ENCODE data around the gene NTSR2.

- TF ChIP-seq POLR2AphosphoS5 (IDR thresholded peaks at IDR 0.05; ENCODE audit: insufficient read depth, low read depth, low read length), result no peak
- TF ChIP-seq, protein P1, sequence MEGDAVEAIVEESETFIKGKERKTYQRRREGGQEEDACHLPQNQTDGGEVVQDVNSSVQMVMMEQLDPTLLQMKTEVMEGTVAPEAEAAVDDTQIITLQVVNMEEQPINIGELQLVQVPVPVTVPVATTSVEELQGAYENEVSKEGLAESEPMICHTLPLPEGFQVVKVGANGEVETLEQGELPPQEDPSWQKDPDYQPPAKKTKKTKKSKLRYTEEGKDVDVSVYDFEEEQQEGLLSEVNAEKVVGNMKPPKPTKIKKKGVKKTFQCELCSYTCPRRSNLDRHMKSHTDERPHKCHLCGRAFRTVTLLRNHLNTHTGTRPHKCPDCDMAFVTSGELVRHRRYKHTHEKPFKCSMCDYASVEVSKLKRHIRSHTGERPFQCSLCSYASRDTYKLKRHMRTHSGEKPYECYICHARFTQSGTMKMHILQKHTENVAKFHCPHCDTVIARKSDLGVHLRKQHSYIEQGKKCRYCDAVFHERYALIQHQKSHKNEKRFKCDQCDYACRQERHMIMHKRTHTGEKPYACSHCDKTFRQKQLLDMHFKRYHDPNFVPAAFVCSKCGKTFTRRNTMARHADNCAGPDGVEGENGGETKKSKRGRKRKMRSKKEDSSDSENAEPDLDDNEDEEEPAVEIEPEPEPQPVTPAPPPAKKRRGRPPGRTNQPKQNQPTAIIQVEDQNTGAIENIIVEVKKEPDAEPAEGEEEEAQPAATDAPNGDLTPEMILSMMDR (IDR thresholded peaks at IDR 0.05; ENCODE audit: extremely low read depth in 1 of 2, insufficient read depth in 1 of 2, low read depth in 1 of 2, low read length in 2 of 2), result no peak
- TF ChIP-seq, protein P2, sequence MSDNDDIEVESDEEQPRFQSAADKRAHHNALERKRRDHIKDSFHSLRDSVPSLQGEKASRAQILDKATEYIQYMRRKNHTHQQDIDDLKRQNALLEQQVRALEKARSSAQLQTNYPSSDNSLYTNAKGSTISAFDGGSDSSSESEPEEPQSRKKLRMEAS (IDR thresholded peaks at IDR 0.05; ENCODE audit: insufficient read depth, insufficient read length), result no peak
- no peak for TF ChIP-seq EZH2 (IDR thresholded peaks at IDR 0.05; ENCODE audit: borderline replicate concordance, low read depth, low read length, severe bottlenecking)
- no peak for TF ChIP-seq POLR2A (IDR thresholded peaks at IDR 0.05; ENCODE audit: low read depth, low read length)
These were observed 29.9 kb downstream of the NTSR2 start for GRCh38 chr2:11640132-11640531.
